Activated B cell treated with CpG ODN at 0.5 μM for 24 hours (primary cell): Measurements from ENCODE around the gene FLYWCH2. TPM values are rescaled to one million over a fixed set of nuclear protein-coding genes. Genes with fewer than 3 reads are reported as not detected.

Experiments used
- ATAC-seq: fragments of 200-7000 bp; cut with Tn5 transposase; one replicate; pipeline ENCODE4 v1.10.0; 2021; ENCODE audit warnings: low read depth, mild to moderate bottlenecking, moderate library complexity
- CTCF ChIA-PET: fragments of 350-600 bp; sonication (Branson Sonifier 250); formaldehyde crosslinking; loops from one replicate; lab custom pipeline; 2021; ENCODE audit warnings: antibody characterized with exemption; lab: Charles Lee
- POLR2A ChIA-PET: fragments of 350-600 bp; sonication (Branson Sonifier 250); formaldehyde crosslinking; loops from one replicate; lab custom pipeline; 2021; ENCODE audit warnings: antibody characterized with exemption; lab: Charles Lee
- DNase-seq: peaks from one replicate; pipeline ENCODE4 v3.0.0; 2022
- H3K27ac Mint-ChIP-seq: one replicate; pipeline ENCODE4 v1.8.0; 2020; ENCODE audit warnings: mixed read lengths
- H3K27me3 Mint-ChIP-seq: one replicate; pipeline ENCODE4 v1.8.0; 2021; ENCODE audit warnings: mixed read lengths
- H3K36me3 Mint-ChIP-seq: one replicate; pipeline ENCODE4 v1.8.0; 2021; ENCODE audit warnings: low read depth, mixed read lengths
- H3K4me1 Mint-ChIP-seq: one replicate; pipeline ENCODE4 v1.8.0; 2021; ENCODE audit warnings: mixed read lengths
- H3K4me3 Mint-ChIP-seq: one replicate; pipeline ENCODE4 v1.8.0; 2020; ENCODE audit warnings: mild to moderate bottlenecking, mixed read lengths
- H3K9me3 Mint-ChIP-seq: one replicate; pipeline ENCODE4 v1.8.0; 2020; ENCODE audit warnings: mixed read lengths
- CTCF ChIP-seq: fragments of 200-600 bp; IDR thresholded peaks from one replicate; pipeline ENCODE4 v1.8.0; 2022; ENCODE audit warnings: antibody characterized with exemption, mild to moderate bottlenecking
- intact Hi-C: fragments of 100-400 bp; cut with micrococcal nuclease; formaldehyde crosslinking; loops from one replicate; pipeline ENCODE4 v1.15.1; 2024
- total RNA-seq: library from RNA; stranded (reverse); gene quantifications from 2 replicates; pipeline ENCODE4 v1.2.3, GENCODE V29; 2022

The FLYWCH2 gene
- total RNA-seq, 1 donor from 2014 or later = 19.4 TPM

DNA sequence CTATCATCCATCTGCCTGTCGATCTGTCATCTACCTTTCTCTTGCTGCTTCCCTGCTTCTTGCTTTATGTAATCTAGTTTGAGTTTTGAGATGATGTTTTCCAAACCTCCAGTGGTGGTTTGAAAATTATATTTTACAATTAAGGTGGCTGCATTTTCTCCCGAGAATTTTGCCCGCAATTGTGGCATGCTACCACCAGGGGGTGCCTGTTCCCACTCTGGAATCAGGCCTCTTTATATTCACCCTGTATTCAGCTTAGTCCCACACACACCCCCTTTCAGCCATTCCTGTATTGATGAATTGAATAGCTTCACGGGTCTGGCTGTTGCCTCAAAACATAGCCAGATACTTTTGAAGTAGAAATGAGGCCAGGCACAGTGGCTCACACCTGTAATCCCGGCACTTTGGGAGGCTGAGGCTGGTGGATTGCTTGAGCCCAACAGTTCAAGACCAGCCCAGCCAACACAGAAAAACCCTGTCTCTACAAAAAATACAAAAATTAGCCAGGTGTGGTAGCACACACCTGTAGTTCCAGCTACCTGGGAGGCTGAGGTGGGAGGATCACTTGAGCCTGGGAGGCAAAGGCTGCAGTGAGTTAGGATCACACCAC, 28.2 kb upstream of the FLYWCH2 start:
- ATAC-seq = no peak
- TF ChIP-seq CTCF = no peak
- Mint-ChIP-seq H3K36me3 (no peaks in the 10 kb centered on the region), H3K4me3 (no peak overlapping the region), H3K9me3 (peaks cover 10% of the 10 kb centered on the region), H3K27me3 (peaks cover 21% of the 10 kb centered on the region), H3K27ac (no peak overlapping the region), H3K4me1 (peaks cover 4% of the 10 kb centered on the region)
- POLR2A ChIA-PET = interaction anchor here (0.6 kb wide), 1 partner anchor 52 kb away, joined by 3 read pairs; no protein-coding TSS in a partner anchor
- DNase-seq = no peak
- CTCF ChIA-PET = interaction anchor here (1.1 kb wide), 1 partner anchor 13 kb away, joined by 3 read pairs; no protein-coding TSS in a partner anchor
- intact Hi-C loops = no loop called here

DNA sequence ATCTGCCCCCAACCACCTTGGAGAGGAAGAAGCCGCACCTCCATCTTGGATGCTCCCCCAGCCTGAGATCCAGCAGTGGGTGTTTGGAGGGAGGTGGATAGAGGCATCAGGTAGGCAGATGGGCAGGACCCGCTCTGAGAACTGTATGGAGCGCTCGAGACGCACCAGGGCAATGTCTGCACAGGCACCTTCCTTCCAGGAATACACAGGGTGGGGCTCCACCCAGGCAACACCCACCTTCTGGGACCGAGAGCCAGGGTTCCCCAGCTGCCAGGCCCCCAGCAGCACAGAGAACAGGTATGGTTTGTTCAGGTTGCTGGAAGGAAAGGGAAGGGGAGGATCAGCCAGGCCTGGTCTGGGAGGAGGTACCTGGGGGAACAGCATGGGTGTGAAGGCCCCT, 27.5 kb upstream of the FLYWCH2 start:
- no peak overlapping the region for H3K27ac Mint-ChIP-seq
- H3K27me3 Mint-ChIP-seq = peaks cover 23% of the 10 kb centered on the region
- no peak for ATAC-seq
- H3K36me3 Mint-ChIP-seq = no peaks in the 10 kb centered on the region
- no peak overlapping the region for H3K4me3 Mint-ChIP-seq
- TF ChIP-seq CTCF = no peak
- H3K4me1 Mint-ChIP-seq = peaks cover 4% of the 10 kb centered on the region
- ChIA-PET POLR2A (interaction anchor here (0.6 kb wide), 1 partner anchor 52 kb away, joined by 3 read pairs; no protein-coding TSS in a partner anchor), CTCF (no interaction called here)
- DNase-seq = no peak
- intact Hi-C loops = no loop called here
- H3K9me3 Mint-ChIP-seq = peaks cover 10% of the 10 kb centered on the region

DNA sequence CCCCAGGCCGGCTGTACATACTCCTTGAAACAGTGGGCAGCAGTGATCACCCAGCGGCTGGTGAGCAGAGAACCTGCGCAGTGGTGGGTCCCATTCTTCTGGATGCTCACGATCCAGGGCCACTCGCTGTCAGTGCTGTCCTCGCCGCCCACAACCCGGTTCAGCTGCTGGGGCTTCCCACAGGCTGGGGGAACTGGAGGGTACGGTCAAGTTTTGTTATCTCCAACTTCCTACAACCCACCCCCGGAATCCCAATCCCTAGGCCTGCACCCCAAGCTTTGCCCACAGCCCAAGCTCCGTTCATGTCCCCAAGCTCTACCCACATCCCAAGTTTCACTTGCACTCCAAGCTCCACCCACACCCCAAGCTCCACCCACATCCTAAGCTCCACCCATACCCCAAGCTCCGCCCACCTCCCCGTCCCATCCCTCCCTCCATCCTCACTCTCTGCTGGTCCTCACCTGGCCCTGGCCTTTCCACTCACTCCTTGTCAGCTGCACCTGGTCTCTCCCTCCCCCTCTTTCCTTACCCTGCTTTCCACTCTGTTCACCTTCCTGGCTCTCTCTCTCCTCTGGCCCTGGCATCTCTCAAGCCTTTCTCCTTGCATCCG, 26.8 kb upstream of the FLYWCH2 start:
- CTCF ChIA-PET = no interaction called here

GRCh38 chr16:2856686-2857450, 26.1 kb upstream of the FLYWCH2 start:
- peaks cover 28% of the 10 kb centered on the region for H3K27me3 Mint-ChIP-seq
- no peak for TF ChIP-seq CTCF
- intact Hi-C loops = no loop called here
- DNase-seq = no peak
- CTCF ChIA-PET = no interaction called here
- ATAC-seq = no peak
- no peaks in the 10 kb centered on the region for H3K36me3 Mint-ChIP-seq
- peaks cover 10% of the 10 kb centered on the region for H3K9me3 Mint-ChIP-seq
- no peak overlapping the region for H3K27ac Mint-ChIP-seq
- POLR2A ChIA-PET = no interaction called here
- no peak overlapping the region for H3K4me3 Mint-ChIP-seq
- H3K4me1 Mint-ChIP-seq = peaks cover 4% of the 10 kb centered on the region

More for the DNA sequence above, 26.8 kb upstream of the FLYWCH2 start:
- peaks cover 10% of the 10 kb centered on the region for H3K9me3 Mint-ChIP-seq
- TF ChIP-seq CTCF = no peak
- POLR2A ChIA-PET = no interaction called here
- no peak for ATAC-seq
- no peak for DNase-seq
- H3K27ac Mint-ChIP-seq = no peak overlapping the region
- H3K36me3 Mint-ChIP-seq = no peaks in the 10 kb centered on the region
- intact Hi-C loops = no loop called here
- H3K4me1 Mint-ChIP-seq = peaks cover 4% of the 10 kb centered on the region
- no peak overlapping the region for H3K4me3 Mint-ChIP-seq
- H3K27me3 Mint-ChIP-seq = peaks cover 25% of the 10 kb centered on the region
